AG08396 (cell line): ENCODE measurements around the gene ERF.

Source experiments
- DNase-seq: peaks from one replicate; pipeline ENCODE4 v3.0.0; 2012; ENCODE audit warnings: low spot score, mixed read lengths

The ERF gene

GRCh38 chr19:42254089-42254849 lies 659 bp downstream of the ERF start:
- DNase-seq: peak; percentile 62

- DNase-seq: peak; percentile 62
These were observed 1.5 kb downstream of the ERF start for GRCh38 chr19:42253245-42254088.

- peak; percentile 75 for DNase-seq
These were observed 2.3 kb downstream of the ERF start for GRCh38 chr19:42252365-42253244.

GRCh38 chr19:42251572-42252358 lies 3.2 kb downstream of the ERF start:
- DNase-seq: no peak

GRCh38 chr19:42250666-42251531 lies 4.0 kb downstream of the ERF start:
- peak; percentile 70 for DNase-seq

- no peak for DNase-seq
These were observed 4.7 kb downstream of the ERF start for GRCh38 chr19:42250183-42250665.

- DNase-seq: no peak
These were observed 5.2 kb downstream of the ERF start for GRCh38 chr19:42249769-42250168.

- no peak for DNase-seq
These were observed 5.7 kb downstream of the ERF start for GRCh38 chr19:42249149-42249750.

GRCh38 chr19:42248270-42249148 lies 6.4 kb downstream of the ERF start:
- no peak for DNase-seq

- no peak for DNase-seq
These were observed 7.2 kb downstream of the ERF start for GRCh38 chr19:42247640-42248199.

- no peak for DNase-seq
These were observed 7.8 kb downstream of the ERF start for GRCh38 chr19:42246922-42247639.

- DNase-seq: peak; percentile 88
These were observed 8.6 kb downstream of the ERF start for GRCh38 chr19:42246143-42246921.

GRCh38 chr19:42245231-42245630 lies 9.7 kb downstream of the ERF start:
- DNase-seq: no peak

- peak; percentile 88 for DNase-seq
These were observed 10.3 kb downstream of the ERF start for GRCh38 chr19:42244347-42245220.

- DNase-seq: peak; percentile 94
These were observed 12.2 kb downstream of the ERF start, which contains the start of gene GSK3A for GRCh38 chr19:42242512-42243409. TSS of gene GSK3A (minus strand) at chr19:42242602. CDS start at chr19:42242465, 137 bp downstream.
